BJ (cell line): ENCODE measurements around the gene VEZF1. TPM values are rescaled to one million over a fixed set of nuclear protein-coding genes. Genes with fewer than 3 reads are reported as not detected.

Source experiments
- CTCF ChIA-PET: fragments of 350-600 bp; formaldehyde crosslinking; extraction: SDS; loops from one replicate; lab custom pipeline; 2021; ENCODE audit warnings: antibody characterized with exemption, inconsistent platforms; lab: Yijun Ruan, JAX
- POLR2A ChIA-PET: fragments of 300-600 bp; sonication (Branson Sonifier 250); formaldehyde crosslinking; extraction: SDS; loops from one replicate; lab custom pipeline; 2021; ENCODE audit warnings: antibody characterized with exemption; lab: Charles Lee
- DNase-seq: peaks from one replicate; pipeline ENCODE4 v3.0.0-alpha.2; 2011; ENCODE audit warnings: low read depth
- H3K27me3 ChIP-seq: 2 replicates; pipeline ENCODE4 v1.6.0; 2011; ENCODE audit warnings: low read length; ENCODE audit not compliant: control insufficient read depth, insufficient read depth
- H3K36me3 ChIP-seq: 2 replicates; pipeline ENCODE4 v1.5.1; 2011; ENCODE audit warnings: low read length; ENCODE audit not compliant: control insufficient read depth, insufficient read depth
- H3K4me3 ChIP-seq: 2 replicates; pipeline ENCODE4 v1.5.1; 2011; ENCODE audit warnings: low read depth, mild to moderate bottlenecking, control low read depth, low read length
- polyA plus RNA-seq: library from polyadenylated mRNA; depleted of rRNA; stranded (reverse); fragments of >200 nt; gene quantifications from 2 replicates; pipeline ENCODE4 v1.2.3, GENCODE V29; 2011
- TF ChIP-seq, protein P1 (sequence below): IDR thresholded peaks from 2 replicates; pipeline ENCODE4 v1.5.1; 2011; ENCODE audit warnings: low read depth, mild to moderate bottlenecking, control low read depth, inconsistent platforms, low read length, moderate library complexity; ENCODE audit not compliant: insufficient read depth

Gene VEZF1
- polyA plus RNA-seq, 1 experiment = 27.3 TPM

DNA sequence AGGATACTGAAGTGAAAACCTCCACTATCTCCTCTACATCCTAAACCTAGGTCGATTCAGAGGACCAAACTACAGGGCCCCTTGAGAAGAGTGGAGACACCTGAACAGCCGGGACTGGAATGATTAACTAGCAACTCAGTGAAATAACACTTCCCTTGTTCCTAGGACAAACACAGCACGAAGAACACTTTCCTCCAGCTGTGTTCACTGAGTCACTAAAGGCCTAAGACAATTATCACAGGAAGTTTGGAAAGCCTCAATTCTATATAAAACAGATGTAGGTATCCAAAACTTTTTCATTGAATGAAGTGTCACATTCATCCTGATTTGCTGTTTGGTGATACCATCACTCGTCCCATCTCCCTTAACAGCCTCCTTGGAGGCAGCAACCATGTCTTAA, 17.3 kb downstream of the VEZF1 start:
- TF ChIP-seq, protein P1, sequence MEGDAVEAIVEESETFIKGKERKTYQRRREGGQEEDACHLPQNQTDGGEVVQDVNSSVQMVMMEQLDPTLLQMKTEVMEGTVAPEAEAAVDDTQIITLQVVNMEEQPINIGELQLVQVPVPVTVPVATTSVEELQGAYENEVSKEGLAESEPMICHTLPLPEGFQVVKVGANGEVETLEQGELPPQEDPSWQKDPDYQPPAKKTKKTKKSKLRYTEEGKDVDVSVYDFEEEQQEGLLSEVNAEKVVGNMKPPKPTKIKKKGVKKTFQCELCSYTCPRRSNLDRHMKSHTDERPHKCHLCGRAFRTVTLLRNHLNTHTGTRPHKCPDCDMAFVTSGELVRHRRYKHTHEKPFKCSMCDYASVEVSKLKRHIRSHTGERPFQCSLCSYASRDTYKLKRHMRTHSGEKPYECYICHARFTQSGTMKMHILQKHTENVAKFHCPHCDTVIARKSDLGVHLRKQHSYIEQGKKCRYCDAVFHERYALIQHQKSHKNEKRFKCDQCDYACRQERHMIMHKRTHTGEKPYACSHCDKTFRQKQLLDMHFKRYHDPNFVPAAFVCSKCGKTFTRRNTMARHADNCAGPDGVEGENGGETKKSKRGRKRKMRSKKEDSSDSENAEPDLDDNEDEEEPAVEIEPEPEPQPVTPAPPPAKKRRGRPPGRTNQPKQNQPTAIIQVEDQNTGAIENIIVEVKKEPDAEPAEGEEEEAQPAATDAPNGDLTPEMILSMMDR = no peak
- DNase-seq = no peak
- POLR2A ChIA-PET = no interaction called here

DNA sequence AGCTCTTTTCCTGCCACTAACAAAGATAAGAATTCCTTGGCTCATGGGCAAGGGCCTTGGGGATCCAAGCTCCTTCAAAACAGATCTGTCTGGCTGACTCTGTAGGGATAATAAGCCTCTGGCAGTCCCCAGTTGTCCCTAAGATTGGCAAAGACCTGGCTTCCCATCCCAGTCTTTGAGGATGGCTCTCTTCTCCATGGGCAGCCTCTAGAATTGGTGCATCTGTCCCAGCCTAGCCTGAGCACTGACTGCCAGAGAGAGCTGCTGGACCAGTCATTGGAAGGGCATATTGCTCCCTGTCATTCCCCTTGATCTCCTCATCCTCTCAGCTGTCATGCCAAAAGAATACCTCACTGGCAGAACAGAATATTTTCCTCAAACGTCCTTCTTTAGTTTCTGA, 19.6 kb downstream of the VEZF1 start:
- CTCF ChIA-PET = interaction anchor here (0.9 kb wide), 1 partner anchor 14 kb away, joined by 3 read pairs; the partner anchor contains the start of gene CUEDC1
- Histone ChIP-seq H3K36me3 (peaks cover 2% of the 10 kb centered on the region), H3K4me3 (no peak overlapping the region), H3K27me3 (no peaks in the 10 kb centered on the region)
- TF ChIP-seq, protein P1 = no peak
- no peak for DNase-seq
- POLR2A ChIA-PET = no interaction called here

More for the DNA sequence above, 17.3 kb downstream of the VEZF1 start:
- Histone ChIP-seq H3K27me3 (no peaks in the 10 kb centered on the region), H3K4me3 (no peak overlapping the region), H3K36me3 (peaks cover 5% of the 10 kb centered on the region)
- CTCF ChIA-PET = interaction anchor here (0.9 to 2.0 kb wide), 7 partner anchors 8 to 112 kb away, joined by 3 to 10 read pairs (median 4); no protein-coding TSS in a partner anchor

DNA sequence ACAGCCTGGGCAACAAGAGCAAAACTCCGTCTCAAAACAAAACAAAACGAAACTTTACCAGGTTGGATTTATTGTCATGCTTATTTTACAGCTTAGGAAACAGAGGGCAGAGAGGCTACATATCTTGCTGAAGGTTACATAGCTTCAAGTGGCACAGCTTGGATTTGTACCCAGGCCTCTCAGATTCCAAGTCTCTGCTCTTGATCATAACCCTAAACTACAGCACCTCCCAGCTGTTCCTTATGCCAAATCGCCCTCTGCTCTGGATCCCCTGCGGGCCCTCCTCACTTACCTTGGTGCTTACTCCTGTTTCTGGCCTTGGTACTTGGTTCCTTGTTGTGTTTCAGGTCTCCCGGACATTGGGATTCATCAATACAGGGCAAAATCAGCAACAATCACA, 21.2 kb downstream of the VEZF1 start:
- no peak for DNase-seq
- no peak overlapping the region for H3K4me3 ChIP-seq
- TF ChIP-seq, protein P1 = no peak
- CTCF ChIA-PET = no interaction called here
- no peaks in the 10 kb centered on the region for H3K36me3 ChIP-seq
- POLR2A ChIA-PET = interaction anchor here (0.6 kb wide), 1 partner anchor 21 kb away, joined by 3 read pairs; the partner anchor contains the start of gene VEZF1
- H3K27me3 ChIP-seq = no peaks in the 10 kb centered on the region

DNA sequence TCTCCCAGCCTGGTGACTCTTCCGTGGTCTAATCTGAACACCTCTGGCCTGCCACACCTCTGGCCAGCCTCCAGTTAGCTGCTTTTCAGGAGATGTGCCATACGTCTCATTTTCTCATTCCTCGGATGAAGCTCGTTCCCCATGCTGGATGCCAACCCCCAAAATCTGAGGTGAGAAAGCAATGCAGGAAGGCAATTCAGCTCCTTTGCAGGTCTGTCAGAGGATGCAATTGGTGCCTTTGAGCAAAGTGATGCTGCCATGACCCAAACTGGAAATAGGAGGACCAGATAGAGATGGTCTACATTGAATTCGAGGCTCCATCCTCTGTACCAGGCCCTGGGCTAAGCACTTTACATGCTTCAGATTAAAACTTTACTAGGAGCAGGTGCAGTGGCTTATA, 21.8 kb downstream of the VEZF1 start:
- ChIA-PET POLR2A (interaction anchor here (0.6 kb wide), 1 partner anchor 22 kb away, joined by 3 read pairs; the partner anchor contains the start of gene VEZF1), CTCF (interaction anchor here (3.0 kb wide), 1 partner anchor 11 kb away, joined by 19 read pairs; the partner anchor contains the start of gene CUEDC1)
- DNase-seq = no peak
- TF ChIP-seq, protein P1 = no peak
- H3K36me3 ChIP-seq = no peaks in the 10 kb centered on the region
- H3K4me3 ChIP-seq = no peak overlapping the region
- no peaks in the 10 kb centered on the region for H3K27me3 ChIP-seq

DNA sequence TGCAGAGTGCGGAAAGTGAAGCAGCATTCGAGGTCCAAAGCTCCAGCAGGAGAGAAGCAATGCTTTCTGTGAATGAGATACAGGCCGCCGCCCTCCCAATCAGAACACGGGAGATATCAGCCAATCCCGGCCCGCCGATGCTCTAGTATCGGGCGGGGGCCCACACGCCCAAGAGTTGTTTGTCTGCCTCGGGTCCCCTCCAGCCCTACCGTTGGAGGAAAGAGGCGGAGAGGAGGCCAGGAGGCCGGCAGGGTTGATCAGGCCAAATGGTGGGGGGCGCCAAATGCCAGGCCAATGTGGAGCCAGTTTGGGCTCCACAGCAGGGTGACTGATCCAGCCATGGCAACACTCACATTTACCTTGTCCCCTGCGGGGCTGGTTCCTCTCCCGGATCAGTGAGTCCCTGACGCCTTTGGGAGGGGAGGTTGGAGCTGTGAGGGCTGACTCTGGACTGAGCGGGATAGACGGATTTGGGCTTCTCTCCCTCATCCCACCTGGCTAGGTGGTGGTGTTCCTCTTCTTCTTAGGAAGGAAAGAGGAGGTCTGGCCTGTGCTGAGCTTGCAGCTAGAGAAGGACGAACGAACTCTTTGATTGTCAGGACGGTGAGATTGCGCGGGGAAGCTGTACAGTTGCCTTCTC, 22.4 kb downstream of the VEZF1 start:
- TF ChIP-seq, protein P1 = no peak

More for the DNA sequence above, 22.4 kb downstream of the VEZF1 start:
- ChIA-PET POLR2A (no interaction called here), CTCF (interaction anchor here (3.0 kb wide), 1 partner anchor 10 kb away, joined by 19 read pairs; the partner anchor contains the start of gene CUEDC1)
- no peak overlapping the region for H3K4me3 ChIP-seq
- no peaks in the 10 kb centered on the region for H3K36me3 ChIP-seq
- no peak for DNase-seq
- H3K27me3 ChIP-seq = no peaks in the 10 kb centered on the region
